SKM-1 (cell line): ENCODE results near the gene MTX3.

ENCODE experiments used
- DNase-seq: peaks from one replicate; lab custom pipeline; 2025; ENCODE audit not compliant: unreplicated experiment; lab: John Stamatoyannopoulos, UW

The MTX3 gene

DNA sequence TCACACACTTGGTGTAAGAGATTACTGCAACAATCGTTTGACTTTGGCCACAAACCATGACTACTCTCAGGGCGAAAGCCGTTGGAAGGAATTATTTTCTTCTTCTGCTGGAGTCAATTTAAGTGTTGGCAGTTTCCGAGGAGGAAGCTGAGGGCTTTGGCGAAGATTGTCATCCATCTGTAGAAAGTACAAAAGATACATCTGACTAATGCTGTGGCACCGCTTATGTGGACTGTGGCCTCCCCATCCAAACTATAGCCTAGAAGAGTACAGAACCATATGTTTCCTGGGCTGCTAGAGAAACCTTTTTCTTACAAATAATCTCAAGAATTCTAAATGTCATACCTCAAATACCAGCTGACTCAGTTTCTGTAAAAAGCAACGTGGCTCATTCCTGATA is 7.4 kb downstream of the MTX3 start:
- no peak for DNase-seq

DNA sequence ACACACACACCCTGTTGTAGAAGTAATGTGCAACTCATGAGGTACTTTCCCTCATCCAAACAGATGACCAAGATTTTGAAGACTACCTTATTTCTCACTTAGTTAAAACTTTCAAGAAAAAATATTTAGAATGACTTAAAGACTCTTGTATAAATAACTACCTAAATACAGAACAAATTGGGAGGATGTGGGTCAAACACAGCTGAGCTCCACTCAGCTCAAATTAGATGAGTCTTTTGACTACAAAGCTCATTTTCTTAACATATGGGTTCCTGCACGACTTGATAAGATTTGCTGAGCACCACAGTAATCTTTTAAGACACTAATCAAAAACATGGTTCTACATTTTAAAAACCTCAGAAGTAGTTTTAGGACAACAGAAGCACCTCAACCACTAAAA is 8.9 kb downstream of the MTX3 start:
- DNase-seq = no peak

GRCh38 chr5:79976759-79977515 is 14.1 kb downstream of the MTX3 start:
- no peak for DNase-seq

DNA sequence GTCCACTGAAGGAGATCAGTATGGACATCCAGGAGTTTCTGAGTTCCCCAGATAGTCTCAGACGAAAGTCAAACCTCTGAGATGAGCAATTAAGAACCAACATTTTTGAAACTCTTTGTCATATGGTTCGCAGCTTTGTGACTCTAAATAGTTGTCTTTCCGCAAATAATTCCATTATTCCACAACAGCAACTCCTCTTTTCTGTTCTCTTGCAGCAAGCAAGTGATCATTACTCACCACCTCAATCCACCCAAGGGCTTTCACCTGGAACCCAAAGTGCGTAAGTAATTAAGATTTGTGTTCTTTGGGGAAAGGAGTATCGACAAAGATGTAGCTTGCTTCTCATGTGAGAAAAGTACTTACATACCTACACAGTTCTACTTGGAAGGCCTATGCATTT is 15.6 kb downstream of the MTX3 start:
- no peak for DNase-seq

DNA sequence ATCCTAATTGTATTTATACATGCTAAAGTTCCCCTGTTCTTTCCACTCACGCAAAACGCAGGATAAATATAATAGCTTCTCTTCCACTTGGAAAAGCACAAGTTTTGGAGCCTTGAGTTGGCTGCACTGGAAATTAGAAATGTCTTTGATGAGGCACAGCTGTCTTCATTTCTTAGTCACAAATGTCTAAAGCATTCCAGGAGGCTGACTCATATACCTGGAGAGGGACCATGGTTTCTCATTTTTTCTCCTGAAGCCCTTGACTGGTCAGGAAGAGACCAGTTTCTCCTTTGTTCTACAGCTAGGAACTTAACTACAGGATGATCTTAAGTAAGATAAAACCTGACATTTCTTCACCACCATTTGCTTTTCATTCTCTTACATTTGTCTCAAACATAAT is 16.2 kb downstream of the MTX3 start:
- no peak for DNase-seq

DNA sequence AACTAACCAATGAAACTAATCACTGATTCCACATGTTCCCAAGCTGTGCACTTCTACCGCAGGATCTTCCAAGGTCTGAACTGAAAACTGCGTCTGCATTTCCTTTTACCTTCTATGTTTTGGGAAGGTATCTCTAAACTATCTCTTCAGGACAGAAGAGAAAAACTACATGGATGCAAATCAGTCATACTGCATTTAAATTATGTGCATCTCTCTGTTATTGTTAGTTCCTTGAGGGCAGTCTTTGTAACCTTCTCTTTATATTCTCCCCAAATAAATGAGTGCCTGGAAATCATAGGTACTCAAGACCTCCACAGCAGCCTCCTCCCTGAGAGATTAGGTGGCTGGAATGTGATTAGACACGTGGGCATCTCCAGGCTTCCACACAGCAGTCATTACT is 17.1 kb downstream of the MTX3 start:
- DNase-seq = no peak

GRCh38 chr5:79973511-79973910 is 17.6 kb downstream of the MTX3 start:
- no peak for DNase-seq

DNA sequence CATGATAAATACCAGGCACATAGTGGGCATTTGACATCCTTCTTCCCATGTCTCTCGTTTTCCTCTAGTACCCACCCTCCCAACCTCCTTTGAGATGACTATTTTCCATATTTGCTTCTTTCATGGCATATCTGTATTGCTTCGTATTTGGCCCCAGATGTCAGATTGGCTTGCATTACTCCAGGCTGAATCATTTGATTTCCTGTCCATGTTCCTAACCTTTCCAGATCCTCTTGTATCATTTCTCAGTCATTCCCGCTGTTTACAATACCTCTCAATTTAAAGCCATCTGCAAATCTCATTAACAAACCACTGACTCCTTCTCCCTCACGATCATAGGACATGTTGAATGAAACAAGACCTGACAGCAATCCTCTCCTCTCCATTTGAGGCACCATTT is 19.9 kb downstream of the MTX3 start:
- DNase-seq = no peak

- no peak for DNase-seq
Observed at GRCh38 chr5:79966448-79966847, 24.6 kb downstream of the MTX3 start.

- no peak for DNase-seq
Observed at GRCh38 chr5:79964136-79964535, 26.9 kb downstream of the MTX3 start.

DNA sequence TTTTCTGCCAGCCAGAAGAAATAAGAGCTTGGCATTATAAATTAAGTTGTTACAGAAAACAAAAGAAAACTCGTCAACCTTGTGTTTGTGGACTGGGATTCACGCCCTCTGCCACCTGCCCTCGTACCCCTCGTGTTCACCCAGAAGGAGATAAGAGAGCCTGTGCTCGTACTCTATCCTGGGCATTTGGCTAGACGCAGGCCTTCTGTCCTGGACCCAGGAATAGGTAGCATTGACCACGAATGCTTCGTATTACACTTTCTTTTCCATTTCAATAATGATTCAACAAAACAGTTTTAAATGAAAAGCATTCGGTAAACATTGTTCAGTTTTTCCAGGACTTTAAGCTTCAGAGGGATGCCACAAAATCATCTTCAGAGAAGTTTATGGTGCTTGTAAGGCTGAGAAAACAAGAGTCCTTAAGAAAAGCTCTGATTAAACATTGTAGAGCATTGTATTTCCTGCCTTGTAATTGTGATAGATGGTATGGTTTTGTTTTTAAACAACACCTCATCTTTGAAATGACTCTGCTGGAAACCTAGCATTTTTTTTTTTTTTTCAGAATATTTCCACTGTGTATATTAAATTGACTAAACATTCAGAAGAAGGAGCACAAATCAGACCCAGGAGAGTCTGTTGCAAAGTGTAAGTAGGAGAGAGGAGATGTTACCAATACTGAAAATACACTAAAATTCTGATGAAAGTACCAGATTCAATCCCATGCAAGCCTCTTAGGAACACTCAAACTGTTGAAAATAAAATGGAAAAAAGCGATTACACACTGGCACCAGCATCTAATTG is 27.6 kb downstream of the MTX3 start:
- no peak for DNase-seq

GRCh38 chr5:79962575-79963222 is 28.4 kb downstream of the MTX3 start:
- no peak for DNase-seq

DNA sequence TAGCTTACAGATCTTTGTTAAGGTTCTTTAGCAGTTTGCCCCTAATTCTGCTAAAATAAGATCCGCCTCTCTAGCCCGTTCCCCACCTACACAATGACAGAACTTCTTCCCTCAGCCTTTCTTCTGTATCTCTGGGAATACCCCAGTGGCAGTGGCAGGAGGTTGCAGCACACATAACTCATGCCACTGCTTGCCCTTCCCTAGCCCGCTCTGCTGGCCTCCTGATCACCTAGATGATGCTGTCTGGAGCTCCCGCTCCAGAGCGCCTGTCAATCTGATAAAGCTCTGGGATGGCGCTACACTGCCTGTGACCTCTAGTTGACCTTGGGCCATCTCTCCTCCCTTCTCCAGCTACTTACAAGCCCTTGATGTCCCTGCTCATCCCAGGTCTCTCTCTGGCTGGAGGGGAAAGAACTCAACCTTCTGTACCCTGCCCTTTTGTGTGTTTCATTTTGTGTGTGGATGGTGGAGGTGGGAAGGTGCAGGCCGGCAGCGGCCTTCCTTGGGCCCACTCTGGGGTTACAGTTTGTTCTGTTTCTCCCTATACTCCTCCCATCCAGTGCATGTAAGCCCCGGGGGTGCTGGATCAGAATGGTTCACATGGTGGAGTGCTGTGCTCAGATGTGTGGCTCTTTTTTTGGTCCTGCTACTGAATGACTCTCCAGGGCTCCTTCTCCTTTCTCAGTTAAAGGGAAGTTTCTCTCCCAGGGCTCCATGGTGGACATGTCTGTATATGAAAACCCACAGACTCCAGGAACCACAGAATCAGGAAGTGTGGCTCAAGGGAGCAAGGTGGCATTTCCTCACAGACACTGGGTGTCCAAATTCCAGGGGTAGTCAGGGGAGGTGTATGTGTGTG is 29.1 kb downstream of the MTX3 start:
- DNase-seq = peak; percentile 62

GRCh38 chr5:79959407-79959806 is 31.7 kb downstream of the MTX3 start:
- no peak for DNase-seq

DNA sequence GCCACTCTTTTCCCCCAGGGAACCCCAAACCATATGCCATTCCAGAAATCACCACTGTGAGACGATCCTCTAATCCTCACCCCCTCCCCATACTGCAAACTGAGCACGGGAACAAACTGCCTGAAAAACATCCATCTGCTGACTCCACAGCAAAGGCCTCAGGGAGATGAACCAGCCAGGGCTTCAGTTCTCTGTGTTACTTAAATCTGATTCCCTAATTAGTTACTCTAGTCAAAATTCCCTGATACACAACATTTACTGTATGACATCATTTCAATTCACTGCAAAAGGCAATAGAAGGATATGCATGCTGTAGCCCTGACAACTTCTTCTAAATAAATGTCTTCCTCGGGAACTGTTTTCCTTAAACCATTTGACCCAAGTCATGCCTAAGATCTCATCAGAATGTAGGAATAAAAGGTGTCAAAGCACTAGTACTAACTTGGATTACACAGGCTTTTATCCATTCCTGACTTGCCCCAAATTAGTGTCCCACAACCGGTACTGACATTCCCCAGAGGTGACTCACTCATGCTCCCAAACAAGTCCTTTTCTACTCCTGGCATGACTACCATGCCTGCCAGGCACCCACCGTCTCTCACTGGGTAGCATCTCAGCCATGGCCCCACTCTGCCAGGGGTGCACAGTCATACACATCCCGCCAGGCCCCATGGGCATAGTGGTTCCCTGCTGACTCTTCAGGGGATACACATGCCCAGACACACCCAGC is 35.0 kb downstream of the MTX3 start:
- no peak for DNase-seq

- DNase-seq = no peak
Observed at GRCh38 chr5:79955356-79955895, 35.6 kb downstream of the MTX3 start.

GRCh38 chr5:79954620-79955019 is 36.4 kb downstream of the MTX3 start:
- DNase-seq = no peak

DNA sequence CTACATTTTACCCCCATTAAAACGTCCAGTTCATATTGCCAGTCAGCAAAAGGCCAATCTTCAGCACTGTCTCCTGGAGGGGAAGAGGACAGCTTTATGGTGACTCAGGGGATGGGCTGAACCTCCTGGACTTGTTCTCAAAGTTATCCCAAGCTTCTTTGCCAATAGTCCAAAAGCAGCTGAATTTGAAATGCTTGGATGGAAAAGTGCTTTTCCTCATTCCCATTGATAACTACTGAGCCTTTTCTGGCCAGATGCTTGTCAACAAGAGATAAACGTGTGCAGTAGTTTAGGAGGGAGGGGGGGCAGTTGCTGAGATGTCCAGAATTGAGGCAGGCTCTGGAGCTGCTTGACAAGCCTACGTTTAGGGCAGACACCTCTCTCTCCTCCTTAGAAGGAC is 43.5 kb downstream of the MTX3 start:
- DNase-seq = no peak

DNA sequence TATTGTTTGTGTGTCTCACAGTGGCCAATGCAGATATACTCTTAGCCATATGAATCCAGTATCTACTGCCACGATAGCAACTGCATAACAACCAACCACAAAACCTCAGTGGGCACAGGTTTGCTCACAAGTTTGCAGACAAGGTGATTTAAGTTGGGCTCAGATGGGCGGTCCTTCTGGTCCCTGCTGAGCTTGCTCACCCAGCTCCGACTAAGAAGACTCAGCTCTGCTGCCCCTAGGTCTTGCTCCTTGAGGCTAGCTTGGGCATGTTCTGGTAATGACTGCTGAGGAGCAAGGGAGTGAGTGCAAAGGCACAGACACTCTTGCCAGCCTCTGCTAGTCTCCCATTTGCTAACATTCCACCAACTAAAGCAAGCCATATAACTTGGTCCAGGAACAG is 52.6 kb downstream of the MTX3 start:
- DNase-seq = no peak

DNA sequence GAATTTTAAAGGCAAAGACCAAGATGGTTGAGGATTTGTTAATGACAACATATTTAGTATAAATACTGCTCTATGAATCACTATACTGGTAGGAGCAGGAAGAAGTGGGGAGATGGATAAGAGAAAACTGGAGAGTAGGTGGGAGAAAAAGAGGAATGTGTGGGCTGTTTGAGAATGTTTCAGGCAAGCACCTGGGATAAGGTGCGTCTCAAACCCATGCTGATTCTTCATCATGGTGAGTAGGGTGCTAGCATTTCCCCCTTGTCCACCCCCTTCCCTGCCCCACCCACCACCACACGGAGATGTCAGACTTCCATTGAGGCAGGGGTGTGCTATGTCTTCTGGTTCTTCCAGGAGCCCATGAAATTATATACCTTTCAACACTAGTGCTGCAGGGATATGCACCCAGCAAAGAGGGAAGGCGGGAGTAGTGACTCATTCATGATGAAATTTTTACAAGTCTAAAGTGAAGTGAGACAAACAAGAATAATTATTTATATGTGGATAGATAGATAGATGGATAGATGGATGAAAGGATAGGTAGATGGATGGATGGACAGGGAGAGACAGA is 54.3 kb downstream of the MTX3 start:
- DNase-seq = no peak
